BLaER1 (cell line): ENCODE measurements around the gene ALPK3.

Experiments
- H3K27ac ChIP-seq: shearing (Covaris generic); formaldehyde crosslinking; 2 replicates; pipeline ENCODE4 v1.8.1; 2022
- H3K27me3 ChIP-seq: shearing (Covaris generic); formaldehyde crosslinking; 2 replicates; pipeline ENCODE4 v1.8.1; 2022
- H3K36me3 ChIP-seq: shearing (Covaris generic); formaldehyde crosslinking; 2 replicates; pipeline ENCODE4 v1.8.1; 2022
- H3K4me1 ChIP-seq: shearing (Covaris generic); formaldehyde crosslinking; 2 replicates; pipeline ENCODE4 v1.8.1; 2022
- H3K4me2 ChIP-seq: shearing (Covaris generic); formaldehyde crosslinking; 2 replicates; pipeline ENCODE4 v1.8.1; 2022
- H3K4me3 ChIP-seq: shearing (Covaris generic); formaldehyde crosslinking; 2 replicates; pipeline ENCODE4 v1.8.1; 2022
- H3K9ac ChIP-seq: shearing (Covaris generic); formaldehyde crosslinking; 2 replicates; pipeline ENCODE4 v1.8.1; 2022
- H3K9me3 ChIP-seq: shearing (Covaris generic); formaldehyde crosslinking; 2 replicates; pipeline ENCODE4 v1.8.1; 2022
- H4K20me1 ChIP-seq: shearing (Covaris generic); formaldehyde crosslinking; 2 replicates; pipeline ENCODE4 v1.8.1; 2022
- Cebpa-rat ChIP-seq: shearing (Covaris generic); IDR thresholded peaks from 2 replicates; pipeline ENCODE4 v1.8.1; 2022

The ALPK3 gene

DNA sequence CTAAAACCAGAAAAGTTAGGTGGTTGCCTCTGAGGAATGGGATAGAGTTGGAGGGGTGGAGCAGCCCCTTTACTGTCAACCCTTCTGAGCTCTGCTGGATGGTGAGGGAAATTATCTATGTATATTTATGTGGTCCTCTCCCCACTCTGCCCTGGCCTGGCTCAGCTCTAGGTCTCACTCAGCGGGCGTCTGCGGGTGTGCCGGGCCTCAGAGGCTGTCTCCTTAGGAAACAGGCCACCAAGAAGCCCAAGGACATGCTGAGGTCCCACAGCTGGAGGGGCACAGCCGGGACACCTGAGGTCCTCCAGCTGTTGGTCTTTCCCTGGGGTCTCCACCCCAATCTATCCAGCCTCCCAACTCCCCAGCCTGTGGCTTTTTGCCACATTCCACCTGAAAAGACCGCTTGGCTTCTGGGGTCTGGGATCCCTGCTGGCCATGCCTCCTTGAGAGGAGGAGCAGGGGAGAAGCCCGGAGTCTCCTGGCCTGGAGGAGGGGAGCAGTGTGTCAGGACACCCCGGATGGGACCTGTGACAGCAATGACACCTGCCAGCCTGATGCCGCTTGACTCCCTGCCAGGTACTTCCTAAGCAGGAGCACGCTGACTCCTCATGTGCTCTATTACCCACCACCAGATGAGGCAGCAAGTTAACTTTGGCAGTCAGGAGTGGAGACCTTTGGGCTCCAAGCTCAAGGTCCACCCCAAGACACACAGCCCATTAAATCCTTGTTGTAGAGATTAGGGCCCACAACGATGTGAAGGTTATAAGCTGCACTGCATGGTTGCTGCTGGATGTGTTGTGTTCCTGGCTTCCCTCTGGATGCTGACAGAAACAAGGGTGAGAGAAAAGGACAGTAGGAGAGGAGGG, 67.0 kb downstream of the ALPK3 start, which contains the start of gene SLC28A1:
TSS of gene SLC28A1 (plus strand) at position 747 of the 866 bp plus-strand sequence. CDS start 3,099 bp downstream, outside the sequence.
- no peak within 1 kb of the TSS for H3K4me3 ChIP-seq
- no peak within 1 kb of the TSS for H3K9ac ChIP-seq
- no peak within 1 kb of the TSS for H3K27ac ChIP-seq
- no peaks in the 10 kb centered on the region for H4K20me1 ChIP-seq
- no peaks in the 10 kb centered on the region for H3K36me3 ChIP-seq
- no peaks in the 10 kb centered on the region for H3K4me1 ChIP-seq
- H3K9me3 ChIP-seq = no peaks in the 10 kb centered on the region
- TF ChIP-seq Cebpa-rat = no peak
- no peak within 1 kb of the TSS for H3K4me2 ChIP-seq
- H3K27me3 ChIP-seq = no peaks in the 10 kb centered on the region

DNA sequence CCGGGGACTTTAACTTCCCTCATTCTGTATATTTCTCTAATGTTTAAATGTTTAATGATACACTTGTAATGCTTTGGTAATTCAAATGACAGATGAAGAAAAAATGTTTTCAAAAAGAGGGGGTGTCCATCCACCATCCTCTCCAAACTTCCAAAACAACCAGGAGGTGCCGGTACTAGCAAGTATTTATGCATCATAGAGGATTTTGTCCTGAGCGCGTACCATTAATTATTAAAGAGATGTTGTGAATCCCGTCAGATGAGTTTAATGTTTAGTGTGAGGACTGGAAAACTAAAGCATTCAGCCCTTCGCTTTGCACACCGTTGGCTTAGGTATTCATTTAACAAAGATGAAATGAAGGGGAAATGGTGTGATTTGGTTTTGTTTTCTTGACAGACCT, 68.6 kb downstream of the ALPK3 start:
- Histone ChIP-seq H3K9me3 (peaks cover 6% of the 10 kb centered on the region; the same call in 1 of the 2 replicates), H4K20me1 (no peaks in the 10 kb centered on the region), H3K27me3 (no peaks in the 10 kb centered on the region), H3K4me1 (peaks cover 6% of the 10 kb centered on the region; the same call in 1 of the 2 replicates), H3K27ac (no peak overlapping the region), H3K9ac (no peak overlapping the region), H3K4me2 (no peak overlapping the region), H3K36me3 (no peaks in the 10 kb centered on the region), H3K4me3 (no peak overlapping the region)
- TF ChIP-seq Cebpa-rat = no peak

DNA sequence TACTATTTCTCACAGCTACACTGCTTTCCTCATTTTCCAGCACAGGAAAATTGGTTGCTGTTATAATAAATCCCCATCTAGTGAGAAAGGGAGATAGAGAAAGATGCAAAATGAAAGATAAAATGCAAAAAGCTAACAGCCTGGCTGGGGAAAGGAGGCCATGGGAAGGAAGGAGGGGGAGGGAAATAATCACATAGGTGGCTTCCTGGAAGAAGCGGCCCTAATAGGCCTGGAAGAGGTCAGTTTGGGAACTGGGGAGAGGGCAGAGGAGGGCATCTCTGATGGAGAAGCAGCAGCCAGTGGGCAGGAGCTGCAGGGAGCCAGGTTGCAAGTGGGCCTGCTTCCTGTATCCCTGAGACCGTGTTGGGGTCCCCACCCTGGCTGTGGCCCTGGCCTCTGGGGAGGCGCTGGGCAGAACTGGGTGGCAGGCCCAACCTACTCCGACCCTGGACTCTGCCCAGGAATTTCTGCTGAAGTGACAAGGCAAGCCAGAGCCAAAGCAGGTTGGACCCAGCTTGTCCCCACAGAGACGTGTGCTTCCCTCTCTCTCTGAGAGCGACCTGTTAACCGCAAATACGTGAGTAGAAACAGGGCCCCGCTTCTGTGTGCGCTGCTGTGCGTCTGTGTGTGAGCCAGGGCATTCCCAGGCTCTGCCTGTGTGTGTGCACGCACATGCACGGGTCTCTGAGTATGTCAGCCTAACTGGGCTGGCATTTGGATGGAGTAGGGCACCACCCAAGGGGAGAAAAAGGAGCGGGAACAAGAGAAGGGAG, 69.2 kb downstream of the ALPK3 start:
- H3K4me1 ChIP-seq = peaks cover 6% of the 10 kb centered on the region; the same call in 1 of the 2 replicates
- H3K27ac ChIP-seq = no peak overlapping the region
- no peak overlapping the region for H3K9ac ChIP-seq
- no peak overlapping the region for H3K4me3 ChIP-seq
- H3K4me2 ChIP-seq = no peak overlapping the region
- peaks cover 6% of the 10 kb centered on the region; the same call in 1 of the 2 replicates for H3K9me3 ChIP-seq
- TF ChIP-seq Cebpa-rat = no peak
- no peaks in the 10 kb centered on the region for H3K36me3 ChIP-seq
- no peaks in the 10 kb centered on the region for H3K27me3 ChIP-seq
- no peaks in the 10 kb centered on the region for H4K20me1 ChIP-seq

- Histone ChIP-seq H3K36me3 (no peaks in the 10 kb centered on the region), H3K9me3 (peaks cover 6% of the 10 kb centered on the region; the same call in 1 of the 2 replicates), H3K27ac (no peak overlapping the region), H3K4me3 (no peak overlapping the region), H3K4me2 (no peak overlapping the region), H3K9ac (no peak overlapping the region), H4K20me1 (no peaks in the 10 kb centered on the region), H3K27me3 (no peaks in the 10 kb centered on the region), H3K4me1 (peaks cover 6% of the 10 kb centered on the region; the same call in 1 of the 2 replicates)
- no peak for TF ChIP-seq Cebpa-rat
These were observed 69.8 kb downstream of the ALPK3 start for GRCh38 chr15:84886984-84887299.

GRCh38 chr15:84887938-84888337, 70.8 kb downstream of the ALPK3 start:
- peaks cover 6% of the 10 kb centered on the region; the same call in 1 of the 2 replicates for H3K9me3 ChIP-seq
- no peaks in the 10 kb centered on the region for H3K36me3 ChIP-seq
- no peak overlapping the region for H3K27ac ChIP-seq
- H3K4me3 ChIP-seq = no peak overlapping the region
- no peaks in the 10 kb centered on the region for H4K20me1 ChIP-seq
- H3K27me3 ChIP-seq = no peaks in the 10 kb centered on the region
- no peak for TF ChIP-seq Cebpa-rat
- no peak overlapping the region for H3K4me2 ChIP-seq
- no peak overlapping the region for H3K9ac ChIP-seq
- H3K4me1 ChIP-seq = peaks cover 6% of the 10 kb centered on the region; the same call in 1 of the 2 replicates

- no peak overlapping the region for H3K27ac ChIP-seq
- no peak overlapping the region for H3K9ac ChIP-seq
- H4K20me1 ChIP-seq = no peaks in the 10 kb centered on the region
- TF ChIP-seq Cebpa-rat = no peak
- peaks cover 6% of the 10 kb centered on the region; the same call in 1 of the 2 replicates for H3K9me3 ChIP-seq
- no peak overlapping the region for H3K4me2 ChIP-seq
- no peaks in the 10 kb centered on the region for H3K27me3 ChIP-seq
- peaks cover 6% of the 10 kb centered on the region; the same call in 1 of the 2 replicates for H3K4me1 ChIP-seq
- H3K36me3 ChIP-seq = no peaks in the 10 kb centered on the region
- no peak overlapping the region for H3K4me3 ChIP-seq
These were observed 71.5 kb downstream of the ALPK3 start for GRCh38 chr15:84888639-84889038.

DNA sequence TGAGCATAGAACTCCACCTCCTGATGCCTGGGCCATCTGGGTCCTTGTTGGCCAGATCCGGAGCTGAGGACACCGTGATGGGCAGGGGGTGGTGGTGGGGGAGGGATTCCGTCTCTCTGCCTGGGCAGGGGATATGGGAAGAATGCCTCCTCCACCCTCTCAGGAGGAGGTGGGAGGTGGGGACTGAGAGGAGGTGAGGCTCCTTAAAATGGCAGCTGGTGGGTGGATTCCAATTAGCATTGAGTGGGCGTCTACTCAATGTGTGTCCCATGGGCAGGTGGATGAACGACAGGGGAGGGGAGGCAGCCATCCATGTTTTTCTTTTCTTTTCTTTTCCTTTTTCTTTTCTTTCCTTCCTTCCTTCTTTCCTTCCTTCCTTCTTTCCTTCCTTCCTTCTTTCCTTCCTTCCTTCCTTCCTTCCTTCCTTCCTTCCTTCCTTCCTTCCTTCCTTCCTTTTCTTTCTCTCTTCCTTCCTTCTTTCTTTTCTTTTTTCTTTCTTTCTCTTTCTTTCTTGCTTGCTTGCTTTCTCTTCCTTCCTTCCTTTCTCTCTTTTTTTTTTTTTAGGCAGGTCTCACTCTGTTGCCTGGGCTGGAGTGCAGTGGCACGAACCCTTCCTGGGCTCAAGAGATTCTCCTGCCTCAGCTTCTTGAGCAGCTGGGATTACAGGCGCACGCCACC, 72.3 kb downstream of the ALPK3 start:
- H3K27me3 ChIP-seq = no peaks in the 10 kb centered on the region
- peaks cover 6% of the 10 kb centered on the region; the same call in 1 of the 2 replicates for H3K9me3 ChIP-seq
- H3K27ac ChIP-seq = no peak overlapping the region
- H4K20me1 ChIP-seq = no peaks in the 10 kb centered on the region
- no peak overlapping the region for H3K4me2 ChIP-seq
- H3K9ac ChIP-seq = no peak overlapping the region
- H3K36me3 ChIP-seq = no peaks in the 10 kb centered on the region
- no peak overlapping the region for H3K4me3 ChIP-seq
- no peak for TF ChIP-seq Cebpa-rat
- H3K4me1 ChIP-seq = peaks cover 6% of the 10 kb centered on the region; the same call in 1 of the 2 replicates

DNA sequence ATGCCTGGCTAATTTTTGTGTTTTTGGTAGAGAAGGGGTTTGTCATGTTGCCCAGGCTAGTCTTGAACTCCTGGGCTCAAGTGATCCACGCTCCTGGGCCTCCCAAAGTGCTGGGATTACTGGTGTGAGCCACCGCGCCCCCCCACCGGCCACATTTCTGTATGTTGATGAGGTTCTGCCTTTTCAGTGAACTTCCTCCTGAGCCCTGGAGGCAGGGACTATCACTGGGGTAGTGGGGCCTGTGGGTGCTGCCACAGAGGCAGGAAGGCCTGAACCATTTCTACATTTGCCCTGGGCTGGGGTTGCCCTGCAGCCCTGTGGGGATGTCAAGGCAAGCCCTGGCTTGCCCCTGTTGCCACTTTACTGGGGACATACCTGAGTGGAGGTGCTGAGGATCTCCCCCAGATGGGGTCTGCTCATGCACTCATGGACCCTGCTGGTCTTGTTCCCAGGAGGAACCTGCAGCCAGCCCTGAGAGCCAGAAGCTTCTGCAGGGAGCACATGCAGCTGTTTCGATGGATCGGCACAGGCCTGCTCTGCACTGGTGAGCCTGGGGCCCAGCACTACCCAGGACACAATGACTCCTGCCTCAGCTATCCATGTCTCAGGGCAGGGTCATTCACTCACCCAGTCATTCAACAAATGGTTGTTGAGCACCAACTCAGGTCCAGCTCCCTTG, 73.0 kb downstream of the ALPK3 start:
- no peak overlapping the region for H3K4me2 ChIP-seq
- H3K9me3 ChIP-seq = peaks cover 6% of the 10 kb centered on the region; the same call in 1 of the 2 replicates
- no peaks in the 10 kb centered on the region for H3K27me3 ChIP-seq
- H3K9ac ChIP-seq = no peak overlapping the region
- no peak overlapping the region for H3K27ac ChIP-seq
- no peaks in the 10 kb centered on the region for H3K36me3 ChIP-seq
- TF ChIP-seq Cebpa-rat = no peak
- H3K4me1 ChIP-seq = peaks cover 6% of the 10 kb centered on the region; the same call in 1 of the 2 replicates
- no peak overlapping the region for H3K4me3 ChIP-seq
- no peaks in the 10 kb centered on the region for H4K20me1 ChIP-seq

DNA sequence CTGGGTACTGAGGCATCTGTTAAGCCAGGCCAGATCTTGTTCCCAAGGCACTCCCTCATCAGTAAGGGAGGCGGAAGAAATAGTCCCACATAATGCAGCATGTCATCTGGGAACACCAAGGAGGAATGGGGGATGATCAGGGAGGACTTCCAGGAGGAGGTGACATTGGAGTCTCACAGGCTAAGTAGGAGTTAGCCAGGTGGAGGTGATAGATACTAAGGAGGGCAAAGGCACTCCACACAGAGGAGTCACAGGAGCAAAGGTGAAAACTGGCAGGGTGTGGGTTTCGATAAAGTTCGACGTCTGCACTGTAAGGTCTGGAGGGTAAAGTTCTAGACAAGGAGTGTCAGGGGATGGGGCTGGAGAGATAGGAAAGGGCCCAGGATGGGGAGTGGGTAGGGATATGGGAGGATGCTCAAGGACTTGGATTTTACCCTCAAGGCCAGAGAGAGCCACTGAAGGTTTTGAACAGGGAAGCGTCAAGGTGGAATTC, 73.6 kb downstream of the ALPK3 start:
- Histone ChIP-seq H3K9ac (no peak overlapping the region), H4K20me1 (no peaks in the 10 kb centered on the region), H3K4me3 (no peak overlapping the region), H3K36me3 (no peaks in the 10 kb centered on the region), H3K9me3 (peaks cover 6% of the 10 kb centered on the region; the same call in 1 of the 2 replicates), H3K27ac (no peak overlapping the region), H3K4me2 (no peak overlapping the region), H3K4me1 (peaks cover 6% of the 10 kb centered on the region; the same call in 1 of the 2 replicates), H3K27me3 (no peaks in the 10 kb centered on the region)
- TF ChIP-seq Cebpa-rat = no peak
